Adipose tissue (tissue), 3 donors: ENCODE results near the gene CHD6. TPM values are rescaled to one million over a fixed set of nuclear protein-coding genes. Genes with fewer than 3 reads are reported as not detected.

Source experiments
- H3K27ac ChIP-seq: one replicate; pipeline ENCODE4 v1.5.1; 2013; ENCODE audit warnings: low read depth, low read length
- WGBS, 3 donors: extraction: QIAGEN DNeasy Blood & Tissue Kit; methylation state at CpG; one replicate each; pipeline ENCODE4 v1.1.7; 2013; 5-methylcytosine and 5-hydroxymethylcytosine counted together
- polyA plus RNA-seq, 3 donors: library from polyadenylated mRNA; stranded (reverse); fragments of 200-250 nt; gene quantifications; one replicate each; pipeline ENCODE4 v1.2.3, GENCODE V29; 2013
- donor health status: healthy with polysubstance abuse.
- donor health status: Bipolar disorder and iron deficiency.
- donor health status: healthy.

Gene CHD6
- polyA plus RNA-seq, 3 donors = 4.1 to 6.5 (median 5.8) TPM

GRCh38 chr20:41360831-41361756 is 257.1 kb downstream of the CHD6 start:
- WGBS, 3 donors = 88 to 94% (median 91%) methylated on average over 19 to 22 of the region's 22 CpGs
- no peak overlapping the region for H3K27ac ChIP-seq

- H3K27ac ChIP-seq = no peak overlapping the region
- WGBS, 3 donors = 92 to 93% (median 92%) methylated on average over 9 of the region's 9 CpGs
Observed at GRCh38 chr20:41359541-41360011, 258.6 kb downstream of the CHD6 start.

GRCh38 chr20:41358717-41359116 is 259.5 kb downstream of the CHD6 start:
- H3K27ac ChIP-seq = no peak overlapping the region
- 86 to 90% (median 87%) methylated on average over 7 of the region's 7 CpGs for WGBS, 3 donors

GRCh38 chr20:41358230-41358629 is 259.9 kb downstream of the CHD6 start:
- no peak overlapping the region for H3K27ac ChIP-seq
- 78 to 95% (median 94%) methylated on average over 9 of the region's 9 CpGs for WGBS, 3 donors

- 87 to 95% (median 88%) methylated on average over 11 of the region's 11 CpGs for WGBS, 3 donors
- no peak overlapping the region for H3K27ac ChIP-seq
Observed at GRCh38 chr20:41357424-41358163, 260.6 kb downstream of the CHD6 start.

GRCh38 chr20:41356951-41357350 is 261.2 kb downstream of the CHD6 start:
- H3K27ac ChIP-seq = no peak overlapping the region
- 84 to 92% (median 85%) methylated on average over 13 of the region's 13 CpGs for WGBS, 3 donors

- no peak overlapping the region for H3K27ac ChIP-seq
- WGBS, 3 donors = 92 to 96% (median 96%) methylated on average over 7 of the region's 7 CpGs
Observed at GRCh38 chr20:41355598-41356203, 262.5 kb downstream of the CHD6 start.

- H3K27ac ChIP-seq = no peak overlapping the region
- WGBS, 3 donors = 97 to 100% (median 98%) methylated on average over 3 of the region's 3 CpGs
Observed at GRCh38 chr20:41355192-41355591, 263.0 kb downstream of the CHD6 start.

- H3K27ac ChIP-seq = no peak overlapping the region
Observed at GRCh38 chr20:41353530-41353929, 264.6 kb downstream of the CHD6 start.

GRCh38 chr20:41352666-41353065 is 265.5 kb downstream of the CHD6 start:
- WGBS, 3 donors = 84 to 88% (median 85%) methylated on average over 5 of the region's 5 CpGs

GRCh38 chr20:41352106-41352505 is 266.1 kb downstream of the CHD6 start:
- WGBS, 3 donors = 80 to 88% (median 85%) methylated on average over 4 of the region's 4 CpGs
- H3K27ac ChIP-seq = no peak overlapping the region

More at GRCh38 chr20:41352666-41353065, 265.5 kb downstream of the CHD6 start:
- no peak overlapping the region for H3K27ac ChIP-seq
